ENCODE measurements around the gene MYCBPAP. TPM values are rescaled to one million over a fixed set of nuclear protein-coding genes. Genes with fewer than 3 reads are reported as not detected.
A peak's percentile ranks its signal among the peaks of the same experiment; 100 is the strongest.

MYCBPAP gene
- total and polyA plus RNA-seq, 2 experiments from 2014 or later = 0.32 to 1.4 TPM

DNA sequence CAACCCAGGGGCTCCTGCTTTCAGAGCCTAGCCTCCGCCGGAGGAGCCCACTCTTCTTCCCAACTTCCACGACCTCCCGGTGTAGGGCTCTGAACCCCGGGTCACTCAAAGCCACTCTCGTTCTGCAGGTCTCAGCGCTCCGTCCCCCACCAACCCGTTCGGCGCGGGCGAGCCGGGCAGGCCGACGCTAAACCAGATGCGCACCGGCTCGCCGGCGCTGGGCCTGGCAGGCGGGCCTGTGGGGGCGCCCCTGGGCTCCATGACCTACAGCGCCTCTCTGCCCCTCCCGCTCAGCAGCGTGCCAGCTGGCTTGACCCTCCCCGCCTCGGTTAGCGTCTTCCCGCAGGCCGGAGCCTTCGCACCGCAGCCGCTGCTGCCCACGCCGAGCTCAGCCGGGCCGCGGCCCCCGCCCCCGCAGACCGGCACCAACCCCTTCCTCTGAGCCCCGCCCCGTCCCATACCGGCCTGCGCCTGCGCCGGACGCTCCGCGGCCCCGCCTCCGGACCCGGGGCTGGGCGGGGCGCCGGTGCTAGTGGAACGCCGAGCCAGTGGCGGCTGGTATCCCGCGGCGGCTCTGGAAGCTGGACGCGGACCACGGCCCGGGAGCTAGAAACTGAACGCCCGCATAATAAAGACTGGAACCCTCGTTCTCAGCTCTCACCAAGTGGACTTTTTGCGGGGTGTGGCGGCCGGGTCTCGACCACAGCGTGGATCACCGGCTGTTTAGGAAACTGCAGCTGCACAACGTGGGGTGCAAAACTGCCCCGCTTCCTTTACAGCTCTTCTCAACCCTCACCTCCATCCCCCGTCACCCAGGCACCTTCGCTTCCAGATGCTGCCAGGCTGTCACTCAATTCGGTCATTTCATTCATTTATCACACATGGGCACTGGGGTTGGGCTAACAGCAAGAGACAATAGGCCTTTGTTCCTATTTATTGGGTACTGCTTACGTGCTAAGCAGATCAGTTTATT is 33.8 kb downstream of the MYCBPAP start:
- Histone ChIP-seq H3K27ac (no peak overlapping the region), H3K9me3 (ENCODE audit: low read depth) (no peaks in the 10 kb centered on the region), H3K4me2 (ENCODE audit: unreplicated experiment) (peak overlapping the region; percentile 75), H2AFZ (peak overlapping the region; percentile 86), H3K4me3 (peak overlapping the region; percentile 70), H3K9ac (peak overlapping the region; percentile 63), H3K79me2 (ENCODE audit: insufficient read depth) (no peaks in the 10 kb centered on the region; the same call in 1 of the 2 replicates), H4K20me1 (ENCODE audit: insufficient read depth) (no peaks in the 10 kb centered on the region), H3K4me1 (ENCODE audit: insufficient read depth) (peaks cover 9% of the 10 kb centered on the region), H3K27me3 (replicated peaks; ENCODE audit: insufficient read depth) (no peaks in the 10 kb centered on the region), H3F3A (ENCODE audit: insufficient read depth) (no peaks in the 10 kb centered on the region), H3K36me3 (ENCODE audit: low read depth) (no peaks in the 10 kb centered on the region), H3K9me2 (ENCODE audit: insufficient read depth) (no peaks in the 10 kb centered on the region)
- 2% methylated on average over 53 to 71 of the region's 82 CpGs for WGBS, 2 experiments (ENCODE audit: low coverage in 1 of 2, low lambda C conversion rate in 2 of 2, missing lambda C conversion rate in 2 of 2)
- peak; percentile 95 for DNase-seq
- in situ Hi-C loops (cut with MboI) = no loop called here
- no peak for TF ChIP-seq EZH2phosphoT487 (IDR thresholded peaks at IDR 0.05; ENCODE audit: insufficient read depth, low read depth)
- no peak for TF ChIP-seq EZH2 (IDR thresholded peaks at IDR 0.05; ENCODE audit: insufficient read depth, poor library complexity, severe bottlenecking)

DNA sequence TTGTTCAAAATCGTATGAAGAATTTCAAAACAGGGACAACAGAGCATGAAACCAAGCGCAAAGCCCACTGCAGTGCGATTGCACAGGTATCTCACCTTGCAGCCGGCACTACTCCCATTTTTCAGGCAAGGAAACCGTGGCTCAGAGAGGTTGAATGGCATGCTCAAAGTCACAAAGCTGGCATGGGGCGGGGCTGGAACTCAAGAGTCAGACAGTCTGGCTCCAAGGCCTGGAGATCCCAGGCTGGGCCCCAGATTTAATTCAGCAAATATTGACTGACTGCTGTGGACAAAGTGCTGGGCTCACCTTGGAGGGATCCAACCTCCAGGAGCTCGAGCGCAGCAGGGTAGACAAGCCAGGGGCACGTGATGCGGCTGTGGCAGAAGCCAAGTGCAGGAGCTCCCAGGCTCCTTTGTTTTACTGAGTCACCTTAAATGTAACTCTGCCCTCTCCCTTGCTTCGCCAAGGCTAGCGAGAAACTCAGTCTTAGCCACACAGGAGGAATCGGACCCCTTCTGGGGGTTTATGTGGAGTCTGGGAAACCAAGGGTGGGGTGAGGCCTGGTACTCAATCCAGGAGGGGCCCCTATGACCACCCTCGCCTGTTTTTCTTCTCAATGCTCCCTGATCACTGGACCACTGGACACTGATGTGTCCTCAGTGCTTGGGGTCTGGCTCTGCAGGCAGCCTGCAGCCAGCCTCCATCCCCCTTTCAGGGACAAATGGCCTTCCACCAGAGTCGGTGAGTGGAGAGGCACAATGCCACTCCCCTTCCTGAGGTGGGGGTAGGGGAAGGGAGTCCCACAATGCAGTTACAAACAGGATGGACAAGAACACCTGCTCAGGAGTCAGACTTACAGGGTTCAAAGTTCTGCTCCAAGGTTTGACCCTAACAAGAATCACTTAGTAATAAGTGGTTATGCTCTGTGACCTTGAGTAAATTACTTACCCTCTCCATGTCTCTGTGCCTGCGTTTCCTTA is 34.8 kb downstream of the MYCBPAP start:
- H3K9ac ChIP-seq = peak overlapping the region; percentile 63
- H3K27ac ChIP-seq = no peak overlapping the region
- no peaks in the 10 kb centered on the region for H3K36me3 ChIP-seq (ENCODE audit: low read depth)
- no peaks in the 10 kb centered on the region for H3K9me2 ChIP-seq (ENCODE audit: insufficient read depth)
- no peaks in the 10 kb centered on the region for H3F3A ChIP-seq (ENCODE audit: insufficient read depth)
- peaks cover 11% of the 10 kb centered on the region for H3K79me2 ChIP-seq (ENCODE audit: insufficient read depth)
- H3K9me3 ChIP-seq (ENCODE audit: low read depth) = no peaks in the 10 kb centered on the region
- peaks cover 15% of the 10 kb centered on the region for H3K4me1 ChIP-seq (ENCODE audit: insufficient read depth)
- WGBS, 2 experiments (ENCODE audit: low coverage in 1 of 2, low lambda C conversion rate in 2 of 2, missing lambda C conversion rate in 2 of 2) = 83 to 88% methylated on average over 16 of the region's 16 CpGs
- TF ChIP-seq EZH2 (IDR thresholded peaks at IDR 0.05; ENCODE audit: insufficient read depth, poor library complexity, severe bottlenecking) (no peak), EZH2phosphoT487 (IDR thresholded peaks at IDR 0.05; ENCODE audit: insufficient read depth, low read depth) (no peak)
- H3K4me2 ChIP-seq (ENCODE audit: unreplicated experiment) = peak overlapping the region; percentile 75
- H3K4me3 ChIP-seq = 0 out of 2 replicates have a peak overlapping the region, but pooled peaks have one; percentile 70
- peak overlapping the region; percentile 86 for H2AFZ ChIP-seq
- H3K27me3 ChIP-seq (replicated peaks; ENCODE audit: insufficient read depth) = no peaks in the 10 kb centered on the region
- peak; percentile 63 for DNase-seq
- no peaks in the 10 kb centered on the region for H4K20me1 ChIP-seq (ENCODE audit: insufficient read depth)
- in situ Hi-C loops (cut with MboI) = no loop called here

- Histone ChIP-seq H3K27me3 (replicated peaks; ENCODE audit: insufficient read depth) (no peaks in the 10 kb centered on the region), H3K4me2 (ENCODE audit: unreplicated experiment) (no peak overlapping the region), H3K36me3 (ENCODE audit: low read depth) (no peaks in the 10 kb centered on the region), H2AFZ (no peak overlapping the region), H3F3A (ENCODE audit: insufficient read depth) (no peaks in the 10 kb centered on the region), H3K4me1 (ENCODE audit: insufficient read depth) (peaks cover 15% of the 10 kb centered on the region), H3K27ac (no peak overlapping the region), H4K20me1 (ENCODE audit: insufficient read depth) (no peaks in the 10 kb centered on the region), H3K9me2 (ENCODE audit: insufficient read depth) (no peaks in the 10 kb centered on the region), H3K9ac (no peak overlapping the region), H3K4me3 (no peak overlapping the region), H3K9me3 (ENCODE audit: low read depth) (no peaks in the 10 kb centered on the region), H3K79me2 (ENCODE audit: insufficient read depth) (peaks cover 15% of the 10 kb centered on the region)
- in situ Hi-C loops (cut with MboI) = no loop called here
- TF ChIP-seq EZH2phosphoT487 (IDR thresholded peaks at IDR 0.05; ENCODE audit: insufficient read depth, low read depth) = no peak
- TF ChIP-seq EZH2 (IDR thresholded peaks at IDR 0.05; ENCODE audit: insufficient read depth, poor library complexity, severe bottlenecking) = no peak
- DNase-seq = no peak
- WGBS, 2 experiments (ENCODE audit: low coverage in 1 of 2, low lambda C conversion rate in 2 of 2, missing lambda C conversion rate in 2 of 2) = 60 to 62% methylated on average over 7 of the region's 7 CpGs
Observed at GRCh38 chr17:50544516-50544915, 36.3 kb downstream of the MYCBPAP start.

DNA sequence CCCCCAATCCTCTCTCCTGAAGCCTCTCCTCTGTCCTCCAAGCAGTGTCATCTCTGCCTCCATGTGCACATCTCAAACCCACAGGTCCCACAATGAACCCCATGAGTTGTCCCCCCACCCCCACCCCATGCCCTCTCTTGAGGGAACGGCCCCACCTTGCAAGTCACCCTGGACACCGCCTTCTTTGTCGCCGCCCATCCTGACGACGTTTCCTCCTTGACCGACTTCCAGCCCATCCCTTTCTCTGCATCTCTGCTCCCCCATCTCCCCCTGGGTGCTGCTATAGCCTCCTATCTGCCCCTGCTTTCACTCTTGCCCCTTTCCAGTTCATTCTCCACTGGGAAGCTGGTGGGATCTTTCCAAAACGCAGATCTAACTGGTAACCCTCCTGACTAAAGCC is 37.1 kb downstream of the MYCBPAP start:
- Histone ChIP-seq H2AFZ (no peak overlapping the region), H3K36me3 (ENCODE audit: low read depth) (no peaks in the 10 kb centered on the region), H3K9me2 (ENCODE audit: insufficient read depth) (no peaks in the 10 kb centered on the region), H3K9ac (no peak overlapping the region), H3K4me3 (no peak overlapping the region), H3K4me2 (ENCODE audit: unreplicated experiment) (no peak overlapping the region), H3K27me3 (replicated peaks; ENCODE audit: insufficient read depth) (no peaks in the 10 kb centered on the region), H3K27ac (no peak overlapping the region), H3K79me2 (ENCODE audit: insufficient read depth) (peaks cover 15% of the 10 kb centered on the region), H4K20me1 (ENCODE audit: insufficient read depth) (no peaks in the 10 kb centered on the region), H3K9me3 (ENCODE audit: low read depth) (no peaks in the 10 kb centered on the region), H3F3A (ENCODE audit: insufficient read depth) (no peaks in the 10 kb centered on the region), H3K4me1 (ENCODE audit: insufficient read depth) (peaks cover 15% of the 10 kb centered on the region)
- no peak for DNase-seq
- in situ Hi-C loops (cut with MboI) = loop anchor here (5.0 kb wide), 1 partner anchor 152 kb away; no protein-coding TSS in a partner anchor
- WGBS, 2 experiments (ENCODE audit: low coverage in 1 of 2, low lambda C conversion rate in 2 of 2, missing lambda C conversion rate in 2 of 2) = 43 to 46% methylated on average over 7 to 8 of the region's 8 CpGs
- no peak for TF ChIP-seq EZH2phosphoT487 (IDR thresholded peaks at IDR 0.05; ENCODE audit: insufficient read depth, low read depth)
- TF ChIP-seq EZH2 (IDR thresholded peaks at IDR 0.05; ENCODE audit: insufficient read depth, poor library complexity, severe bottlenecking) = no peak
